Astrocyte (in vitro differentiated cells and primary cell): Measurements from ENCODE around the gene SBF1. TPM values are rescaled to one million over a fixed set of nuclear protein-coding genes. Genes with fewer than 3 reads are reported as not detected.

Experiments
- DNase-seq: peaks from one replicate; pipeline ENCODE4 v3.0.0-alpha.2; 2010; ENCODE audit warnings: low read depth
- FAIRE-seq: peaks from 2 replicates; lab custom pipeline; 2011; peaks lifted over from hg19 to GRCh38; lab: Jason Lieb, UNC
- H2AFZ ChIP-seq: 2 replicates; pipeline ENCODE4 v1.6.0; 2012; ENCODE audit warnings: low read depth, low read length, inconsistent platforms
- H3K27ac ChIP-seq: 2 replicates; pipeline ENCODE4 v1.5.1; 2011; ENCODE audit warnings: low read depth, low read length, inconsistent platforms
- H3K27me3 ChIP-seq: 2 replicates; pipeline ENCODE4 v1.6.0; 2011; ENCODE audit warnings: low read length, inconsistent platforms; ENCODE audit not compliant: insufficient read depth
- H3K36me3 ChIP-seq: 2 replicates; pipeline ENCODE4 v1.5.1; 2011; ENCODE audit warnings: low read length, inconsistent platforms; ENCODE audit not compliant: insufficient read depth
- H3K4me1 ChIP-seq: 2 replicates; pipeline ENCODE4 v1.5.1; 2011; ENCODE audit warnings: low read length, inconsistent platforms; ENCODE audit not compliant: insufficient read depth
- H3K4me2 ChIP-seq: 2 replicates; pipeline ENCODE4 v1.6.0; 2012; ENCODE audit warnings: low read length, inconsistent platforms
- H3K4me3 ChIP-seq: 2 replicates; pipeline ENCODE4 v1.5.1; 2011; ENCODE audit warnings: low read depth, mild to moderate bottlenecking, low read length, inconsistent platforms; ENCODE audit not compliant: insufficient read depth
- H3K79me2 ChIP-seq: 2 replicates; pipeline ENCODE4 v1.6.0; 2012; ENCODE audit warnings: mild to moderate bottlenecking, low read length, inconsistent platforms; ENCODE audit not compliant: insufficient read depth
- H3K9ac ChIP-seq: 2 replicates; pipeline ENCODE4 v1.6.0; 2012; ENCODE audit warnings: mild to moderate bottlenecking, low read length, inconsistent platforms
- H3K9me3 ChIP-seq: 2 replicates; pipeline ENCODE4 v1.5.1; 2012; ENCODE audit warnings: low read depth, mild to moderate bottlenecking, low read length, inconsistent platforms; ENCODE audit not compliant: insufficient read depth
- H4K20me1 ChIP-seq: 2 replicates; pipeline ENCODE4 v1.6.0; 2012; ENCODE audit warnings: low read length, inconsistent platforms; ENCODE audit not compliant: insufficient read depth
- H3K27ac Mint-ChIP-seq: one replicate; pipeline ENCODE4 v1.8.0; 2021; ENCODE audit warnings: mild to moderate bottlenecking, mixed read lengths; ENCODE audit not compliant: unreplicated experiment
- H3K27me3 Mint-ChIP-seq: one replicate; pipeline ENCODE4 v1.8.0; 2021; ENCODE audit warnings: low read depth, mixed read lengths; ENCODE audit not compliant: unreplicated experiment
- H3K36me3 Mint-ChIP-seq: one replicate; pipeline ENCODE4 v1.8.0; 2021; ENCODE audit warnings: low read depth, mixed read lengths; ENCODE audit not compliant: unreplicated experiment
- H3K4me1 Mint-ChIP-seq: one replicate; pipeline ENCODE4 v1.8.0; 2021; ENCODE audit warnings: low read depth, mixed read lengths; ENCODE audit not compliant: unreplicated experiment
- H3K4me3 Mint-ChIP-seq: one replicate; pipeline ENCODE4 v1.8.0; 2021; ENCODE audit warnings: mild to moderate bottlenecking, moderate library complexity, mixed read lengths; ENCODE audit not compliant: unreplicated experiment
- H3K9me3 Mint-ChIP-seq: one replicate; pipeline ENCODE4 v1.8.0; 2021; ENCODE audit warnings: mild to moderate bottlenecking, mixed read lengths; ENCODE audit not compliant: unreplicated experiment
- EZH2 ChIP-seq: IDR thresholded peaks from 2 replicates; pipeline ENCODE4 v1.6.1; 2012; ENCODE audit warnings: mild to moderate bottlenecking, low read length, inconsistent platforms; ENCODE audit not compliant: insufficient read depth
- total RNA-seq: library from RNA; stranded (reverse); gene quantifications from 2 replicates; pipeline ENCODE4 v1.2.1, GENCODE V29; 2021
- TF ChIP-seq, protein P1 (sequence below): IDR thresholded peaks from 2 replicates; pipeline ENCODE4 v1.5.1; 2011; ENCODE audit warnings: low read depth, mild to moderate bottlenecking, inconsistent platforms, low read length, moderate library complexity; ENCODE audit not compliant: insufficient read depth

Gene SBF1
- total RNA-seq, 1 donor from 2014 or later, result 75.4 TPM

DNA sequence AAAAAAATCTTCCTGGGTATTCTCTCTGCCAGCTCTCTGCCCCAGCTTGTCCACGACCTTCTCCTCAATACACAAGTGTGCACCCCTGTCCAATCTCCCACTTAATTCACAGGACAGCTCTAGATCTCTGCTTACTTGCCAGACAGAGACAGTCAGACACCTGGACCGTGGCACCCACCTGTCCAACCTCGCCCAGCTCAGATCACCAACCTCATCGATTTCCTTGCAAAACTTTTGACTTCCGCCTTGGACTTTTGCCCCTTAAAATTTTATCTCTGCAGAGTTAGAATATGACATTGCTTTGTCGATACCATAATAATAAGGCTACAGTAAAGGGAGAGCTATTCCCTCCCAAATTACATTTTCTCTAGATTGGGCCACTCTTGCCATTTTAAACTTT is 22.3 kb upstream of the SBF1 start:
- no peaks in the 10 kb centered on the region for H3K4me1 ChIP-seq
- FAIRE-seq (no peak), DNase-seq (no peak)
- Mint-ChIP-seq H3K27ac (no peak overlapping the region), H3K36me3 (no peaks in the 10 kb centered on the region), H3K9me3 (no peaks in the 10 kb centered on the region), H3K4me1 (no peaks in the 10 kb centered on the region), H3K4me3 (no peak overlapping the region), H3K27me3 (peaks cover 4% of the 10 kb centered on the region)
- H3K4me3 ChIP-seq, result no peak overlapping the region
- no peaks in the 10 kb centered on the region for H3K27me3 ChIP-seq
- no peaks in the 10 kb centered on the region for H3K9me3 ChIP-seq
- H3K27ac ChIP-seq, result no peak overlapping the region
- H4K20me1 ChIP-seq, result no peaks in the 10 kb centered on the region
- TF ChIP-seq, protein P1, sequence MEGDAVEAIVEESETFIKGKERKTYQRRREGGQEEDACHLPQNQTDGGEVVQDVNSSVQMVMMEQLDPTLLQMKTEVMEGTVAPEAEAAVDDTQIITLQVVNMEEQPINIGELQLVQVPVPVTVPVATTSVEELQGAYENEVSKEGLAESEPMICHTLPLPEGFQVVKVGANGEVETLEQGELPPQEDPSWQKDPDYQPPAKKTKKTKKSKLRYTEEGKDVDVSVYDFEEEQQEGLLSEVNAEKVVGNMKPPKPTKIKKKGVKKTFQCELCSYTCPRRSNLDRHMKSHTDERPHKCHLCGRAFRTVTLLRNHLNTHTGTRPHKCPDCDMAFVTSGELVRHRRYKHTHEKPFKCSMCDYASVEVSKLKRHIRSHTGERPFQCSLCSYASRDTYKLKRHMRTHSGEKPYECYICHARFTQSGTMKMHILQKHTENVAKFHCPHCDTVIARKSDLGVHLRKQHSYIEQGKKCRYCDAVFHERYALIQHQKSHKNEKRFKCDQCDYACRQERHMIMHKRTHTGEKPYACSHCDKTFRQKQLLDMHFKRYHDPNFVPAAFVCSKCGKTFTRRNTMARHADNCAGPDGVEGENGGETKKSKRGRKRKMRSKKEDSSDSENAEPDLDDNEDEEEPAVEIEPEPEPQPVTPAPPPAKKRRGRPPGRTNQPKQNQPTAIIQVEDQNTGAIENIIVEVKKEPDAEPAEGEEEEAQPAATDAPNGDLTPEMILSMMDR, result no peak
- TF ChIP-seq EZH2, result no peak
- no peaks in the 10 kb centered on the region for H3K79me2 ChIP-seq
- no peak overlapping the region for H2AFZ ChIP-seq
- H3K4me2 ChIP-seq, result no peak overlapping the region
- H3K36me3 ChIP-seq, result peaks cover under 1% of the 10 kb centered on the region
- H3K9ac ChIP-seq, result no peak overlapping the region

DNA sequence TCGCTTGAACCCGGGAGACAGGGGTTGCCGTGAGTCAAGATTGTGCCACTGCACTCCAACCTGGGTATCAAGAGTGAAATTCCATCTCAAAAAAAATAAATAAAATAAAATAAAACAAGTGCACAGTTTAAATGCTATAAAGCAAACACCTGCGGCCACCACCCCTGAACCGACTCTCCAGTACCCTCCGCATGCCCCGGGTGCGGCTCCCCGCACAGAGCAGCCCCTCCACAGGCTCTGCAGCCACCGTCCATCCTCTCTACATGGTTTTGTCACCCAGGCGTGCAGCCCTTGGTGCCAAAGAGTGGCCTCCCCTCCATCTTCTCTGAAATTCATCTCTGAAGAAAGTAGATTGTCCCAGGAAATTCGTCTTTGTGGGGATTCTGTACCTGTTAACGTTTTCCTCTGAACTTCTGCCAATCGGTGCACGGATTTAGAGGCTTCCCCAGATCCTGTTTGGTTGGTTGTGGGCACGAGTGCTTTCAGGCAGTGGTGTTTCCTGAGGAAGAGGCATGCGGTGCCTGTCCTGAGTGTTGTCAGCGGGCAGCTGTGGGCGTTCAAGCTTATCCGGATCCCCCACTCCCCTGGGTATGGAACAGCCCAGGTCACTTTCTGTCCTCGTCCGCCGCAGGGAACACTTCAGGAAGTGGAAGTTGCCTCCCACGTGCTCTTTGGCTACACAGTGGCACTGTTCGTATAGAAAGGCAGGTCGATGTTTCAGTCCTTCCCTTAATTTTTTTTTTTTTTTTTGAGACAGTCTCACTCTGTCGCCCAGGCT is 15.9 kb upstream of the SBF1 start:
- H3K4me3 Mint-ChIP-seq, result no peak overlapping the region
- no peak overlapping the region for H3K27ac Mint-ChIP-seq
- no peaks in the 10 kb centered on the region for H3K79me2 ChIP-seq
- H3K4me3 ChIP-seq, result no peak overlapping the region
- peaks cover 2% of the 10 kb centered on the region for H3K36me3 Mint-ChIP-seq
- H3K9me3 Mint-ChIP-seq, result no peaks in the 10 kb centered on the region
- H3K27me3 Mint-ChIP-seq, result peaks cover 10% of the 10 kb centered on the region
- no peak overlapping the region for H3K4me2 ChIP-seq
- H3K36me3 ChIP-seq, result no peaks in the 10 kb centered on the region
- no peak overlapping the region for H3K27ac ChIP-seq
- peaks cover 6% of the 10 kb centered on the region for H3K4me1 Mint-ChIP-seq
- TF ChIP-seq, protein P1, result no peak
- TF ChIP-seq EZH2, result no peak
- H3K4me1 ChIP-seq, result peaks cover 7% of the 10 kb centered on the region
- H3K9me3 ChIP-seq, result no peaks in the 10 kb centered on the region
- no peak overlapping the region for H3K9ac ChIP-seq
- no peaks in the 10 kb centered on the region for H4K20me1 ChIP-seq
- H2AFZ ChIP-seq, result no peak overlapping the region
- FAIRE-seq, result no peak
- DNase-seq, result no peak
- no peaks in the 10 kb centered on the region for H3K27me3 ChIP-seq
